PC-9 (cell line): ENCODE measurements around the gene FABP7.

Experiments
- CTCF ChIP-seq: fragments of 200-600 bp; sonication (generic); conservative IDR thresholded peaks from 2 replicates; pipeline ENCODE4 v1.6.1; 2017; ENCODE audit warnings: mixed run types, antibody characterized with exemption, mild to moderate bottlenecking, moderate library complexity
- EZH2 ChIP-seq: fragments of 200-600 bp; sonication (generic); IDR thresholded peaks from 2 replicates; pipeline ENCODE4 v1.8.0; 2017; ENCODE audit warnings: antibody characterized with exemption, low read depth

- no peak for TF ChIP-seq CTCF
- TF ChIP-seq EZH2, result no peak
Measured at GRCh38 chr6:122804962-122805485, 25.5 kb downstream of the FABP7 start.
